ENCODE results near the gene NFAT5. TPM values are rescaled to one million over a fixed set of nuclear protein-coding genes. Genes with fewer than 3 reads are reported as not detected.
A peak's percentile ranks its signal among the peaks of the same experiment; 100 is the strongest.

Gene NFAT5
- total RNA-seq, 1 donor from 2014 or later, result 30.1 TPM

DNA sequence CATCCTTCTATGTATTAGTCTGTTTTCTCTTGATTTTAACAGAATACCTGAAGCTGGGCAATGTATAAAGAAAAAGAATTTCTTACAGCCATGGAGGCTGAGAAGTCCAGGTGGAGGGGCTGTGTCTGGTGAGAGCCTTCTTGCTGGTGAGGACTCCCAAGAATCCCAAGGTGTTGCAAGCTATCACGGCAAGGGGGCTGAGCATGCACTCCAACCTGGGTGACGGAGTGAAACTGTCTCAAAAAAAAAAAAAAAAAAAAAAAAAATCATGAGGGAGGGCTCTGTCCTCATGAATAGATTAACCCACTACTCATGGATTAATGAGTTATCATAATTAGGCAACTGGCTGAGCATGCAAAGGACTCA lies 141.2 kb downstream of the NFAT5 start:
- peaks cover 7% of the 10 kb centered on the region for H3K4me1 Mint-ChIP-seq (ENCODE audit: unreplicated experiment)
- peaks cover 3% of the 10 kb centered on the region for H3K36me3 Mint-ChIP-seq
- H3K4me3 Mint-ChIP-seq, result peak overlapping the region; percentile 24
- TF ChIP-seq, protein P1, sequence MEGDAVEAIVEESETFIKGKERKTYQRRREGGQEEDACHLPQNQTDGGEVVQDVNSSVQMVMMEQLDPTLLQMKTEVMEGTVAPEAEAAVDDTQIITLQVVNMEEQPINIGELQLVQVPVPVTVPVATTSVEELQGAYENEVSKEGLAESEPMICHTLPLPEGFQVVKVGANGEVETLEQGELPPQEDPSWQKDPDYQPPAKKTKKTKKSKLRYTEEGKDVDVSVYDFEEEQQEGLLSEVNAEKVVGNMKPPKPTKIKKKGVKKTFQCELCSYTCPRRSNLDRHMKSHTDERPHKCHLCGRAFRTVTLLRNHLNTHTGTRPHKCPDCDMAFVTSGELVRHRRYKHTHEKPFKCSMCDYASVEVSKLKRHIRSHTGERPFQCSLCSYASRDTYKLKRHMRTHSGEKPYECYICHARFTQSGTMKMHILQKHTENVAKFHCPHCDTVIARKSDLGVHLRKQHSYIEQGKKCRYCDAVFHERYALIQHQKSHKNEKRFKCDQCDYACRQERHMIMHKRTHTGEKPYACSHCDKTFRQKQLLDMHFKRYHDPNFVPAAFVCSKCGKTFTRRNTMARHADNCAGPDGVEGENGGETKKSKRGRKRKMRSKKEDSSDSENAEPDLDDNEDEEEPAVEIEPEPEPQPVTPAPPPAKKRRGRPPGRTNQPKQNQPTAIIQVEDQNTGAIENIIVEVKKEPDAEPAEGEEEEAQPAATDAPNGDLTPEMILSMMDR (conservative IDR thresholded peaks at IDR 0.05), result no peak
- no peaks in the 10 kb centered on the region for H3K9me3 Mint-ChIP-seq
- DNase-seq (ENCODE audit: extremely low spot score, unreplicated experiment), result no peak
- no peaks in the 10 kb centered on the region for H3K27me3 Mint-ChIP-seq
- H3K27ac Mint-ChIP-seq, result peak overlapping the region; percentile 73

DNA sequence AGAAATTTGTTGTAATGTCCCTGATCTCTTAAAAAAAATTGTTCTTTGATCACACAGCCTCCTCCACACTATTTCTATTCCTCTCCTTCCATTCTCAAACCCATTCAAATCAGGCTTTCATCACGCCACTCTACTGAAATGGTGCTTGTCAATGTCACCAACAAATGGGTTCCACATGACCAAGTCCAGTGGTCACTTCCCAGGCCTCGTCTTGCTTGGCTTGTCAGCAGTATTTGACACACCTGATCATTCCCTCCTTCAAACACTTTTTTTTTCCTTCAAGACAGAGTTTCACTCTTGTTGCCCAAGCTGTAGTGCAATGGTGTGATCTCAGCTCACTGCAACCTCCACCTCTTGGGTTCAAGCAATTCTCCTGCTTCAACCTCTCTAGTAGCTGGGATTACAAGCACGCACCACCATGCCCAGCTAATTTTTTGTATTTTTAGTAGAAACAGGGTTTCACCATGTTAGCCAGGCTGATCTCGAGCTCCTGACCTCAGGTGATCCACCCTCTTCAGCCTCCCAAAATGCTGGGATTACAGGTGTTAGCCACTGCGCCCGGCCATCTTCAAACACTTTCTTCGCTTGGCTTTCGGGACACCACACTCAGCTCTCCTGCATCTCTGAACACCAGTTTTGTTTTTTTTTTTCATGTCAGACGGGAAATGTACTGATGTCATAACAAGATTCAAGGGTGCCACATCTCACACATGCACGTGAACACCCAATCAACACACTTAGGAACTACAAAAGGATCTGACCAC lies 142.3 kb downstream of the NFAT5 start:
- Mint-ChIP-seq H3K36me3 (peaks cover 3% of the 10 kb centered on the region), H3K27ac (peak overlapping the region; percentile 22), H3K4me3 (peak overlapping the region; percentile 1), H3K9me3 (no peaks in the 10 kb centered on the region), H3K27me3 (no peaks in the 10 kb centered on the region), H3K4me1 (ENCODE audit: unreplicated experiment) (peaks cover 7% of the 10 kb centered on the region)
- no peak for DNase-seq (ENCODE audit: extremely low spot score, unreplicated experiment)
- TF ChIP-seq, protein P1 (conservative IDR thresholded peaks at IDR 0.05), result no peak

DNA sequence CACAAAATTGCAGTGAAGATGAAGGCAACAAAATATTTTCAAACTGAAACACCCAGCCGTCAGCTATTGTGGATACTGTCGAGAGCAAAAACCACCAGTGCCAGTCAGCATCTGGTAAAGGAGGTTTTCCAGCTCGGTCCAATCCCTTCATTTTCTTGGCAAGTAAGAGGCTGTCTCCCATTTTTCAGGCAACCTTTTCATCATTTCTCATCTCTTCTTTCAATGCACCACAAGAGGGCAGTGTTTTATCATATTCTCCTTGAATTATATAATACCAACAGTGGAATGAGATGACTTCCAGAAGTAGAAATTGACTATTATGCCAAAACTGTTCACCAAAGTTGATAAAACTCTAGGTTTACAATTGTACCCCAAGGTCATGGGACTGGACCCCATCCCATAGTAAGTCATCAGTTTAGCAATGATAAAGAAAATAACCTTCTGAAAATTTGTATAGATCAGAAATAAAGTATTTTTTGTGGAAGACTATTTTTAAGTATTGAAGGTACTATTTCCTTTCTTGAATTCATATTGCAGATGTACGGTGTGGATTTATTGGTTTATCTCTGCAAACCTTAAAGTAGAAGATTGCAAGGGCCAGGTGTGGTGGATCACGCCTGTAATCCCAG lies 143.8 kb downstream of the NFAT5 start:
- DNase-seq (ENCODE audit: extremely low spot score, unreplicated experiment), result no peak
- H3K27ac Mint-ChIP-seq, result peak overlapping the region; percentile 24
- no peaks in the 10 kb centered on the region for H3K27me3 Mint-ChIP-seq
- H3K4me3 Mint-ChIP-seq, result no peak overlapping the region
- H3K36me3 Mint-ChIP-seq, result peaks cover 3% of the 10 kb centered on the region
- H3K9me3 Mint-ChIP-seq, result no peaks in the 10 kb centered on the region
- peaks cover 7% of the 10 kb centered on the region for H3K4me1 Mint-ChIP-seq (ENCODE audit: unreplicated experiment)
- TF ChIP-seq, protein P1 (conservative IDR thresholded peaks at IDR 0.05), result peak; percentile 83

DNA sequence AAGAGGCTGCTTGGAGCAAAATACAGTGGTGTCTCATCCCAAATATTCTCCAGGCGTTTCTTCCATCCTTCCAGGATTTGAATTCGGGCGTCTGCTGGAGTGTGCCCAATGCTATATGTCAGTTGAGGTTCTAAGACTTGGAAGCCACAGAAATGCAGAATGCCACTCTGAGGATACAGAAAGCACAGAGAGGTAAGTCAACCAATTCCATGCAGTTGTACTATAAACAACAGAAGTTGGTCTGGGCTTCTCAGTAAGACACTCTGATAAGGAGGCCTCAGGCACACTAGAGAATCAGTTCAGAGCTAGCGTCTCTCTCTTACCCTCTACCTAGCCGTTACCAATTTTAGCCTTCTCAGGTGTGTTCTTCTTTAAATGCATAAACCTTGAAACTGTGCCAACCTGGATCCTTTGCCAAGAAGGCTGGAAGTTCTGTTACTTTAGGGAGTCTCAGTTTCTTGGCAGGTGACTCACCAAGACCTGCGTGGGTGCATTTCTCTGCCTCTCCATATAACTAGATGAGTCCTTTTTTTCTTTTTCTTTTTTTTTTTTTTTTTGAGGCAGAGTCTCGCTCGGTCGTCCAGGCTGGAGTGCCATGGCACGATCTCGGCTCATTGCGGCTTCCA lies 145.5 kb downstream of the NFAT5 start:
- peaks cover 7% of the 10 kb centered on the region for H3K36me3 Mint-ChIP-seq
- H3K27me3 Mint-ChIP-seq, result no peaks in the 10 kb centered on the region
- TF ChIP-seq, protein P1 (conservative IDR thresholded peaks at IDR 0.05), result no peak
- no peaks in the 10 kb centered on the region for H3K9me3 Mint-ChIP-seq
- peaks cover 7% of the 10 kb centered on the region for H3K4me1 Mint-ChIP-seq (ENCODE audit: unreplicated experiment)
- DNase-seq (ENCODE audit: extremely low spot score, unreplicated experiment), result no peak
- no peak overlapping the region for H3K27ac Mint-ChIP-seq
- H3K4me3 Mint-ChIP-seq, result no peak overlapping the region

- DNase-seq (ENCODE audit: extremely low spot score, unreplicated experiment), result no peak
- no peak overlapping the region for H3K4me3 Mint-ChIP-seq
- H3K9me3 Mint-ChIP-seq, result no peaks in the 10 kb centered on the region
- no peak overlapping the region for H3K27ac Mint-ChIP-seq
- H3K36me3 Mint-ChIP-seq, result peaks cover 7% of the 10 kb centered on the region
- peaks cover 7% of the 10 kb centered on the region for H3K4me1 Mint-ChIP-seq (ENCODE audit: unreplicated experiment)
- TF ChIP-seq, protein P1 (conservative IDR thresholded peaks at IDR 0.05), result no peak
- H3K27me3 Mint-ChIP-seq, result no peaks in the 10 kb centered on the region
Observed at GRCh38 chr16:69712277-69712676, 146.5 kb downstream of the NFAT5 start.
